Measurements from ENCODE around the gene CCDC88B.

The CCDC88B gene

GRCh38 chr11:64396079-64396591 lies 56.1 kb downstream of the CCDC88B start:
- no peak overlapping the region for H2BK120ac ChIP-seq (ENCODE audit: low read depth, low read length)
- H2BK15ac ChIP-seq (ENCODE audit: low read length): no peak overlapping the region
- no peaks in the 10 kb centered on the region for H3K9me3 ChIP-seq (replicated peaks in 1 of 2; ENCODE audit: control insufficient read depth in 2 of 2, insufficient read depth in 1 of 2, low read depth in 1 of 2, low read length in 2 of 2)
- H3K4me1 ChIP-seq (ENCODE audit: control insufficient read depth in 2 of 2, insufficient read depth in 1 of 2, low read depth in 1 of 2, low read length in 2 of 2): peaks cover 11% of the 10 kb centered on the region in 2 donors
- H3K14ac ChIP-seq (ENCODE audit: low read length): no peak overlapping the region
- H3K4ac ChIP-seq (ENCODE audit: low read length): no peak overlapping the region
- WGBS, 2 donors (ENCODE audit: extremely low coverage in 2 of 2, insufficient read length in 2 of 2, insufficient replicate concordance in 1 of 2): no CpG with 5 or more reads among the region's 15 CpGs
- peak overlapping the region in 1 of 2 donors; percentile 15 for H3K4me3 ChIP-seq (ENCODE audit: low read length in 2 of 2)
- peak overlapping the region; percentile 61 for H3K18ac ChIP-seq (ENCODE audit: low read length)
- no peaks in the 10 kb centered on the region for H3K36me3 ChIP-seq (replicated peaks in 1 of 2; ENCODE audit: control insufficient read depth in 2 of 2, insufficient read depth in 2 of 2, low read length in 2 of 2)
- H2AK5ac ChIP-seq (ENCODE audit: low read depth, low read length): no peak overlapping the region
- no peak overlapping the region for H2BK5ac ChIP-seq (ENCODE audit: low read length)
- H3K27me3 ChIP-seq (ENCODE audit: control insufficient read depth in 3 of 3, insufficient read depth in 3 of 3, low read depth in 1 of 3, low read length in 3 of 3): peaks cover 0 to 3% (median 0%) of the 10 kb centered on the region in 3 experiments
- no peaks in the 10 kb centered on the region for H3K79me1 ChIP-seq (ENCODE audit: low read depth, low read length)
- H2AFZ ChIP-seq (ENCODE audit: low read length): peak overlapping the region; percentile 86
- no peak overlapping the region for H3K23ac ChIP-seq (ENCODE audit: low read depth, low read length, poor library complexity)
- no peak overlapping the region for H3K9ac ChIP-seq (ENCODE audit: low read depth, low read length, poor library complexity)
- no peak overlapping the region for H4K8ac ChIP-seq (ENCODE audit: low read depth, low read length)
- peak overlapping the region; percentile 23 for H3K4me2 ChIP-seq (ENCODE audit: insufficient read depth, low read length, poor library complexity, severe bottlenecking)
- no peak overlapping the region for H4K91ac ChIP-seq (ENCODE audit: low read depth, low read length, poor library complexity)
- peak overlapping the region; percentile 16 for H3K27ac ChIP-seq (replicated peaks; ENCODE audit: low read length)
- no peak for DNase-seq (ENCODE audit: low spot score)
- H2BK12ac ChIP-seq (ENCODE audit: low read length): no peak overlapping the region

- H2AFZ ChIP-seq (ENCODE audit: low read length): no peak overlapping the region
- peak overlapping the region; percentile 48 for H3K23ac ChIP-seq (ENCODE audit: low read depth, low read length, poor library complexity)
- peaks cover 11 to 14% of the 10 kb centered on the region in 2 donors for H3K4me1 ChIP-seq (ENCODE audit: control insufficient read depth in 2 of 2, insufficient read depth in 1 of 2, low read depth in 1 of 2, low read length in 2 of 2)
- H2BK5ac ChIP-seq (ENCODE audit: low read length): no peak overlapping the region
- peaks cover 0 to 3% (median 0%) of the 10 kb centered on the region in 3 experiments for H3K27me3 ChIP-seq (ENCODE audit: control insufficient read depth in 3 of 3, insufficient read depth in 3 of 3, low read depth in 1 of 3, low read length in 3 of 3)
- H4K8ac ChIP-seq (ENCODE audit: low read depth, low read length): no peak overlapping the region
- H3K4me3 ChIP-seq (ENCODE audit: low read length in 2 of 2): no peak overlapping the region
- no peak overlapping the region for H2BK12ac ChIP-seq (ENCODE audit: low read length)
- no peak overlapping the region for H2BK120ac ChIP-seq (ENCODE audit: low read depth, low read length)
- no peaks in the 10 kb centered on the region for H3K79me1 ChIP-seq (ENCODE audit: low read depth, low read length)
- no peak overlapping the region for H3K27ac ChIP-seq (replicated peaks; ENCODE audit: low read length)
- H3K14ac ChIP-seq (ENCODE audit: low read length): no peak overlapping the region
- no peak overlapping the region for H3K9ac ChIP-seq (ENCODE audit: low read depth, low read length, poor library complexity)
- WGBS, 2 donors (ENCODE audit: extremely low coverage in 2 of 2, insufficient read length in 2 of 2, insufficient replicate concordance in 1 of 2): no CpG with 5 or more reads among the region's 6 CpGs
- no peak overlapping the region for H2AK5ac ChIP-seq (ENCODE audit: low read depth, low read length)
- no peak overlapping the region for H3K4me2 ChIP-seq (ENCODE audit: insufficient read depth, low read length, poor library complexity, severe bottlenecking)
- no peak overlapping the region for H3K18ac ChIP-seq (ENCODE audit: low read length)
- no peaks in the 10 kb centered on the region for H3K36me3 ChIP-seq (replicated peaks in 1 of 2; ENCODE audit: control insufficient read depth in 2 of 2, insufficient read depth in 2 of 2, low read length in 2 of 2)
- H4K91ac ChIP-seq (ENCODE audit: low read depth, low read length, poor library complexity): no peak overlapping the region
- no peak for DNase-seq (ENCODE audit: low spot score)
- H2BK15ac ChIP-seq (ENCODE audit: low read length): no peak overlapping the region
- no peak overlapping the region for H3K4ac ChIP-seq (ENCODE audit: low read length)
- peaks cover 7% of the 10 kb centered on the region in 2 donors for H3K9me3 ChIP-seq (replicated peaks in 1 of 2; ENCODE audit: control insufficient read depth in 2 of 2, insufficient read depth in 1 of 2, low read depth in 1 of 2, low read length in 2 of 2)
Observed at GRCh38 chr11:64400102-64400501, 60.1 kb downstream of the CCDC88B start.

GRCh38 chr11:64400667-64401066 lies 60.7 kb downstream of the CCDC88B start:
- no peak overlapping the region for H2AK5ac ChIP-seq (ENCODE audit: low read depth, low read length)
- H4K91ac ChIP-seq (ENCODE audit: low read depth, low read length, poor library complexity): no peak overlapping the region
- peaks cover 0 to 3% (median 0%) of the 10 kb centered on the region in 3 experiments for H3K27me3 ChIP-seq (ENCODE audit: control insufficient read depth in 3 of 3, insufficient read depth in 3 of 3, low read depth in 1 of 3, low read length in 3 of 3)
- WGBS, 2 donors (ENCODE audit: extremely low coverage in 2 of 2, insufficient read length in 2 of 2, insufficient replicate concordance in 1 of 2): no CpG with 5 or more reads among the region's 3 CpGs
- peaks cover 8 to 12% of the 10 kb centered on the region in 2 donors for H3K4me1 ChIP-seq (ENCODE audit: control insufficient read depth in 2 of 2, insufficient read depth in 1 of 2, low read depth in 1 of 2, low read length in 2 of 2)
- DNase-seq (ENCODE audit: low spot score): no peak
- no peaks in the 10 kb centered on the region for H3K36me3 ChIP-seq (replicated peaks in 1 of 2; ENCODE audit: control insufficient read depth in 2 of 2, insufficient read depth in 2 of 2, low read length in 2 of 2)
- H3K9ac ChIP-seq (ENCODE audit: low read depth, low read length, poor library complexity): no peak overlapping the region
- no peak overlapping the region for H3K4me2 ChIP-seq (ENCODE audit: insufficient read depth, low read length, poor library complexity, severe bottlenecking)
- no peak overlapping the region for H3K14ac ChIP-seq (ENCODE audit: low read length)
- H4K8ac ChIP-seq (ENCODE audit: low read depth, low read length): no peak overlapping the region
- no peak overlapping the region for H3K27ac ChIP-seq (replicated peaks; ENCODE audit: low read length)
- H3K4me3 ChIP-seq (ENCODE audit: low read length in 2 of 2): no peak overlapping the region
- H3K79me1 ChIP-seq (ENCODE audit: low read depth, low read length): no peaks in the 10 kb centered on the region
- no peak overlapping the region for H2AFZ ChIP-seq (ENCODE audit: low read length)
- H3K23ac ChIP-seq (ENCODE audit: low read depth, low read length, poor library complexity): no peak overlapping the region
- no peak overlapping the region for H2BK15ac ChIP-seq (ENCODE audit: low read length)
- H3K9me3 ChIP-seq (replicated peaks in 1 of 2; ENCODE audit: control insufficient read depth in 2 of 2, insufficient read depth in 1 of 2, low read depth in 1 of 2, low read length in 2 of 2): peaks cover 7% of the 10 kb centered on the region in 2 donors
- H3K18ac ChIP-seq (ENCODE audit: low read length): no peak overlapping the region
- no peak overlapping the region for H3K4ac ChIP-seq (ENCODE audit: low read length)
- no peak overlapping the region for H2BK5ac ChIP-seq (ENCODE audit: low read length)
- H2BK12ac ChIP-seq (ENCODE audit: low read length): no peak overlapping the region
- H2BK120ac ChIP-seq (ENCODE audit: low read depth, low read length): no peak overlapping the region

- Histone ChIP-seq H2BK15ac (ENCODE audit: low read length) (no peak overlapping the region), H3K79me1 (ENCODE audit: low read depth, low read length) (no peaks in the 10 kb centered on the region), H3K23ac (ENCODE audit: low read depth, low read length, poor library complexity) (no peak overlapping the region), H4K8ac (ENCODE audit: low read depth, low read length) (no peak overlapping the region), H3K36me3 (replicated peaks in 1 of 2; ENCODE audit: control insufficient read depth in 2 of 2, insufficient read depth in 2 of 2, low read length in 2 of 2) (no peaks in the 10 kb centered on the region), H2BK120ac (ENCODE audit: low read depth, low read length) (no peak overlapping the region), H3K14ac (ENCODE audit: low read length) (no peak overlapping the region), H3K27me3 (ENCODE audit: control insufficient read depth in 3 of 3, insufficient read depth in 3 of 3, low read depth in 1 of 3, low read length in 3 of 3) (peaks cover 0 to 3% (median 0%) of the 10 kb centered on the region in 3 experiments), H2BK5ac (ENCODE audit: low read length) (no peak overlapping the region), H2AK5ac (ENCODE audit: low read depth, low read length) (no peak overlapping the region), H3K18ac (ENCODE audit: low read length) (no peak overlapping the region), H3K4me1 (ENCODE audit: control insufficient read depth in 2 of 2, insufficient read depth in 1 of 2, low read depth in 1 of 2, low read length in 2 of 2) (peaks cover 10 to 13% of the 10 kb centered on the region in 2 donors), H3K9ac (ENCODE audit: low read depth, low read length, poor library complexity) (no peak overlapping the region), H3K4ac (ENCODE audit: low read length) (no peak overlapping the region), H3K4me2 (ENCODE audit: insufficient read depth, low read length, poor library complexity, severe bottlenecking) (no peak overlapping the region), H2BK12ac (ENCODE audit: low read length) (no peak overlapping the region), H3K4me3 (ENCODE audit: low read length in 2 of 2) (no peak overlapping the region), H4K91ac (ENCODE audit: low read depth, low read length, poor library complexity) (no peak overlapping the region), H3K27ac (replicated peaks; ENCODE audit: low read length) (no peak overlapping the region), H2AFZ (ENCODE audit: low read length) (no peak overlapping the region), H3K9me3 (replicated peaks in 1 of 2; ENCODE audit: control insufficient read depth in 2 of 2, insufficient read depth in 1 of 2, low read depth in 1 of 2, low read length in 2 of 2) (peaks cover 7% of the 10 kb centered on the region in 2 donors)
- WGBS, 2 donors (ENCODE audit: extremely low coverage in 2 of 2, insufficient read length in 2 of 2, insufficient replicate concordance in 1 of 2): no CpG with 5 or more reads among the region's 7 CpGs
- no peak for DNase-seq (ENCODE audit: low spot score)
Observed at GRCh38 chr11:64401775-64402174, 61.8 kb downstream of the CCDC88B start.

Data from neuronal stem cell (in vitro differentiated cells).